Endothelial cell of umbilical vein (primary cell): ENCODE results near the gene C6orf141. TPM values are rescaled to one million over a fixed set of nuclear protein-coding genes. Genes with fewer than 3 reads are reported as not detected.

ENCODE experiments used
- BruUV-seq: library from RNA; stranded (reverse); fragments of 400-500 nt; replicated peaks from 2 replicates; lab custom pipeline; 2021; lab: Mats Ljungman, UMichigan
- CTCF ChIA-PET: fragments of 300-600, 350-600 bp; sonication (Branson Sonifier 250); formaldehyde crosslinking; loops from one replicate; lab custom pipeline; 2021; ENCODE audit warnings: antibody characterized with exemption, inconsistent platforms; lab: Charles Lee
- POLR2A ChIA-PET: fragments of 300-600, 350-600 bp; sonication (Branson Sonifier 250); formaldehyde crosslinking; loops from one replicate; lab custom pipeline; 2021; ENCODE audit warnings: antibody characterized with exemption, inconsistent platforms; lab: Charles Lee
- DNase-seq: peaks from one replicate; pipeline ENCODE4 v3.0.0-alpha.2; 2011; ENCODE audit warnings: low read depth, low spot score
- FAIRE-seq: peaks from 2 replicates; lab custom pipeline; 2011; peaks lifted over from hg19 to GRCh38; lab: Jason Lieb, UNC
- H2AFZ ChIP-seq: 2 replicates; pipeline ENCODE4 v1.6.0; 2012; ENCODE audit warnings: low read depth, low read length, control low read depth, inconsistent platforms
- H3K27ac ChIP-seq: 2 replicates; pipeline ENCODE4 v1.5.1; 2011; ENCODE audit warnings: low read depth, mild to moderate bottlenecking, control low read depth, low read length, moderate library complexity; ENCODE audit not compliant: insufficient read depth
- H3K27me3 ChIP-seq, 2 experiments: 2 replicates each; pipeline versions ENCODE4 v1.6.0 to v1.6.1; 2011; ENCODE audit warnings: low read length in 2 of 2, mixed read lengths in 1 of 2; ENCODE audit not compliant: control insufficient read depth in 2 of 2, insufficient read depth in 2 of 2
- H3K36me3 ChIP-seq, 2 experiments: 2 replicates in 1 of 2; 3 replicates in 1 of 2; pipeline ENCODE4 v1.5.1; 2011; ENCODE audit warnings: low read length in 2 of 2, mild to moderate bottlenecking in 1 of 2, moderate library complexity in 1 of 2; ENCODE audit not compliant: control insufficient read depth in 2 of 2, insufficient read depth in 2 of 2; ENCODE audit errors: extremely low read depth in 1 of 2
- H3K4me1 ChIP-seq: 3 replicates; pipeline ENCODE4 v1.5.1; 2011; ENCODE audit warnings: mild to moderate bottlenecking, low read length; ENCODE audit not compliant: control insufficient read depth, insufficient read depth; ENCODE audit errors: extremely low read depth
- H3K4me2 ChIP-seq: 2 replicates; pipeline ENCODE4 v1.6.1; 2011; ENCODE audit warnings: low read length, control low read depth, mixed read lengths; ENCODE audit not compliant: insufficient read depth
- H3K4me3 ChIP-seq, 3 experiments: fragments of 200-600 bp in 1 of 3; sonication (generic), shearing (Covaris generic) in 1 of 3; replicated peaks in 1 of 3; 2 replicates each; pipeline ENCODE4 v1.5.1; 2011 to 2016; ENCODE audit warnings: control low read depth in 3 of 3, low read length in 3 of 3, mild to moderate bottlenecking in 2 of 3, inconsistent platforms in 1 of 3, low read depth in 1 of 3, moderate library complexity in 1 of 3; ENCODE audit not compliant: insufficient read depth in 1 of 3
- H3K79me2 ChIP-seq: 2 replicates; pipeline ENCODE4 v1.6.0; 2012; ENCODE audit warnings: low read length, inconsistent platforms; ENCODE audit not compliant: control insufficient read depth, insufficient read depth
- H3K9ac ChIP-seq: replicated peaks from 2 replicates; pipeline ENCODE3; 2011; ENCODE audit warnings: low read length, control low read depth; ENCODE audit not compliant: insufficient read depth; ENCODE audit errors: extremely low read depth
- H3K9me1 ChIP-seq: replicated peaks from 3 replicates; pipeline ENCODE4 v1.6.0; 2011; ENCODE audit warnings: mild to moderate bottlenecking, low read length; ENCODE audit not compliant: control insufficient read depth, insufficient read depth; ENCODE audit errors: extremely low read depth
- H3K9me3 ChIP-seq: replicated peaks from 2 replicates; pipeline ENCODE4 v1.5.1; 2012; ENCODE audit warnings: low read length, inconsistent platforms; ENCODE audit not compliant: control insufficient read depth, insufficient read depth
- H4K20me1 ChIP-seq: replicated peaks from 2 replicates; pipeline ENCODE3; 2011; ENCODE audit warnings: mild to moderate bottlenecking, low read length; ENCODE audit not compliant: control insufficient read depth, insufficient read depth; ENCODE audit errors: extremely low read depth
- EZH2 ChIP-seq: IDR thresholded peaks from 2 replicates; pipeline ENCODE4 v1.6.1; 2012; ENCODE audit warnings: borderline replicate concordance, low read depth, mild to moderate bottlenecking, moderate library complexity, low read length, inconsistent platforms; ENCODE audit not compliant: severe bottlenecking
- FOS ChIP-seq: IDR thresholded peaks from 2 replicates; pipeline ENCODE4 v1.6.1; 2011; ENCODE audit warnings: mild to moderate bottlenecking, low read length, moderate library complexity, borderline replicate concordance; ENCODE audit not compliant: insufficient read depth
- GATA2 ChIP-seq: IDR thresholded peaks from 2 replicates; pipeline ENCODE4 v1.7.0; 2011; ENCODE audit warnings: low read depth, mild to moderate bottlenecking, moderate library complexity, mixed read lengths, low read length; ENCODE audit not compliant: insufficient read length, insufficient read depth
- JUN ChIP-seq: IDR thresholded peaks from 2 replicates; pipeline ENCODE4 v1.6.1; 2011; ENCODE audit warnings: borderline replicate concordance, low read depth; ENCODE audit not compliant: insufficient read length, insufficient read depth
- MYC ChIP-seq: IDR thresholded peaks from one replicate; pipeline ENCODE4 v1.6.1; 2011; ENCODE audit warnings: mild to moderate bottlenecking, low read depth, low read length
- POLR2A ChIP-seq: IDR thresholded peaks from 2 replicates; pipeline ENCODE4 v1.6.1; 2012; ENCODE audit warnings: low read depth, mild to moderate bottlenecking, control low read depth, low read length
- POLR2AphosphoS5 ChIP-seq: IDR thresholded peaks from 2 replicates; pipeline ENCODE4 v1.6.1; 2012; ENCODE audit warnings: low read depth, mild to moderate bottlenecking, control low read depth, low read length, moderate library complexity; ENCODE audit not compliant: insufficient read depth
- dilution Hi-C: fragments of 300-500 bp; cut with MboI; formaldehyde crosslinking; loops from one replicate; pipeline ENCODE4 v1.15.0; 2019; ENCODE audit warnings: low sequenced_read_pairs; ENCODE audit not compliant: extremely low pct_ligation_motif_present
- intact Hi-C: fragments of 100-400 bp; cut with micrococcal nuclease; formaldehyde crosslinking; loops from one replicate; pipeline ENCODE4 v1.10.0; 2022
- polyA plus RNA-seq, 4 experiments: library from polyadenylated mRNA; depleted of rRNA in 3 of 4; stranded (reverse) in 3 of 4; unstranded in 1 of 4; fragments of >200 nt; gene quantifications; 2 replicates each; pipeline versions ENCODE4 v1.2.1 to v1.2.3, GENCODE V29; 2011 to 2012; ENCODE audit warnings: missing spikeins in 1 of 4
- total RNA-seq: library from RNA; stranded (reverse); gene quantifications from 2 replicates; pipeline ENCODE4 v1.2.3, GENCODE V29; 2021
- TF ChIP-seq, protein P1 (sequence below): IDR thresholded peaks from 2 replicates; pipeline ENCODE4 v1.6.1; 2011; ENCODE audit not compliant: insufficient read depth, insufficient read length
- TF ChIP-seq, protein P2 (sequence below), 2 donors: IDR thresholded peaks; 1 replicate in 1 of 2; 2 replicates in 1 of 2; pipeline ENCODE4 v1.5.1; 2011; ENCODE audit warnings: low read length in 2 of 2, mild to moderate bottlenecking in 2 of 2, moderate library complexity in 2 of 2, control low read depth in 1 of 2, inconsistent platforms in 1 of 2, low read depth in 1 of 2; ENCODE audit not compliant: insufficient read depth in 1 of 2; ENCODE audit errors: extremely low read depth in 1 of 2

C6orf141 gene
- total and polyA plus RNA-seq, 2 donors (not counting 3 experiments of a cell fraction or from before 2014, with no cell fraction given), result 5.7 to 15.5 TPM

DNA sequence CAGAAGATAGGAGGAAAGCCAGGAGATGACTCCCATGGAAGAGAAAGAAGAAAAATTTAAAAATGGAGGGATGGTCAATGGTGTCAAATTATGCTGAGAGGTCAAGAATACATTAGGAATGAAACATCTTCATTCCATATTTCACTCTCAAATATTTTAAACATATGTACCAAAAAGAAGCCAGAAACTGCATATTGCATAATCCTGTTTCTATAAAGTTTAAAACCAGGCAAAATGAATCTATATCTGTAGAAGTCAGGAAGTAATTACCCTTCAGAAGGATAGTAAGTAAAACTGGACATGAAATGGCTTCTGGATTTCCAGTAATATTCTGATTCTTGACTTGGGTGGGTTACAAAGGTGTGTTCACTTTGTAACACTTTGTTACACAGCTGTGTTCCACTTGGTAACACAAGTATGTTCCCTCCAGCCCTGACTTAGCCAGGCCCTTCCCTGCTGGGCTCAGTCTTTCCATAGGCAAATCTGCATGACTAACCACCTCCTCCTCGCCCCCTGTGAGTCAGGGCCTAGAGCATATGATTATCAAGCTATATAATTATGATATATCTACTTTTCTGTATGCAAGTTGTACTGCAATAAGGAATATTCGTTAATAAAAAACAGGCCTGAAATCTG, 20.2 kb upstream of the C6orf141 start:
- no TSS peak for BruUV-seq
- H3K27ac ChIP-seq, result no peak overlapping the region
- intact Hi-C loops (no loop called here), dilution Hi-C loops (no loop called here)
- H3K4me1 ChIP-seq, result peaks cover 3% of the 10 kb centered on the region
- no peaks in the 10 kb centered on the region for H3K79me2 ChIP-seq
- no peak overlapping the region for H2AFZ ChIP-seq
- ChIA-PET POLR2A (no interaction called here), CTCF (interaction anchor here (0.8 to 7.9 kb wide), 6 partner anchors 21 to 319 kb away, joined by 3 to 341 read pairs (median 63); partner anchors contain the start of gene C6orf141)
- no peaks in the 10 kb centered on the region for H3K9me3 ChIP-seq
- no peaks in the 10 kb centered on the region for H4K20me1 ChIP-seq
- DNase-seq (no peak), FAIRE-seq (no peak)
- H3K9ac ChIP-seq, result no peak overlapping the region
- TF ChIP-seq MYC (no peak), POLR2A (no peak), EZH2 (no peak), FOS (no peak), GATA2 (no peak), JUN (no peak), POLR2AphosphoS5 (no peak)
- TF ChIP-seq, protein P1, sequence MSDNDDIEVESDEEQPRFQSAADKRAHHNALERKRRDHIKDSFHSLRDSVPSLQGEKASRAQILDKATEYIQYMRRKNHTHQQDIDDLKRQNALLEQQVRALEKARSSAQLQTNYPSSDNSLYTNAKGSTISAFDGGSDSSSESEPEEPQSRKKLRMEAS, result no peak
- TF ChIP-seq, protein P2, sequence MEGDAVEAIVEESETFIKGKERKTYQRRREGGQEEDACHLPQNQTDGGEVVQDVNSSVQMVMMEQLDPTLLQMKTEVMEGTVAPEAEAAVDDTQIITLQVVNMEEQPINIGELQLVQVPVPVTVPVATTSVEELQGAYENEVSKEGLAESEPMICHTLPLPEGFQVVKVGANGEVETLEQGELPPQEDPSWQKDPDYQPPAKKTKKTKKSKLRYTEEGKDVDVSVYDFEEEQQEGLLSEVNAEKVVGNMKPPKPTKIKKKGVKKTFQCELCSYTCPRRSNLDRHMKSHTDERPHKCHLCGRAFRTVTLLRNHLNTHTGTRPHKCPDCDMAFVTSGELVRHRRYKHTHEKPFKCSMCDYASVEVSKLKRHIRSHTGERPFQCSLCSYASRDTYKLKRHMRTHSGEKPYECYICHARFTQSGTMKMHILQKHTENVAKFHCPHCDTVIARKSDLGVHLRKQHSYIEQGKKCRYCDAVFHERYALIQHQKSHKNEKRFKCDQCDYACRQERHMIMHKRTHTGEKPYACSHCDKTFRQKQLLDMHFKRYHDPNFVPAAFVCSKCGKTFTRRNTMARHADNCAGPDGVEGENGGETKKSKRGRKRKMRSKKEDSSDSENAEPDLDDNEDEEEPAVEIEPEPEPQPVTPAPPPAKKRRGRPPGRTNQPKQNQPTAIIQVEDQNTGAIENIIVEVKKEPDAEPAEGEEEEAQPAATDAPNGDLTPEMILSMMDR (IDR thresholded peaks at IDR 0.05; ENCODE audit: extremely low read depth in 1 of 2, insufficient read depth in 1 of 2, low read depth in 1 of 2, low read length in 2 of 2), result no peak
- H3K4me2 ChIP-seq, result no peak overlapping the region
- H3K9me1 ChIP-seq, result no peaks in the 10 kb centered on the region
- no peaks in the 10 kb centered on the region for H3K36me3 ChIP-seq
- peaks cover 2 to 4% of the 10 kb centered on the region in 2 experiments for H3K27me3 ChIP-seq
- no peak overlapping the region for H3K4me3 ChIP-seq
